Right atrium auricular region (tissue), 2 donors: ENCODE measurements around the gene HOXB5. TPM values are rescaled to one million over a fixed set of nuclear protein-coding genes. Genes with fewer than 3 reads are reported as not detected.

Source experiments
- DNase-seq: peaks from one replicate; pipeline ENCODE4 v3.0.0-alpha.2; 2019; ENCODE audit warnings: low spot score
- H3K27ac ChIP-seq, 2 donors: fragments of 200-600 bp; sonication (generic); 1 replicate in 1 of 2; 2 replicates in 1 of 2; pipeline ENCODE4 v1.5.1; 2016 to 2019
- H3K27me3 ChIP-seq, 2 donors: fragments of 200-600 bp; sonication (generic); one replicate each; pipeline versions ENCODE4 v1.5.1 to v1.6.0; 2017 to 2019
- H3K36me3 ChIP-seq: fragments of 200-600 bp; sonication (generic); one replicate; pipeline ENCODE4 v1.5.1; 2016
- H3K4me1 ChIP-seq, 2 donors: fragments of 200-600 bp; sonication (generic); one replicate each; pipeline versions ENCODE4 v1.5.1 to v1.6.0; 2017 to 2019
- H3K4me3 ChIP-seq, 2 donors: fragments of 200-600 bp; sonication (generic); 1 replicate in 1 of 2; 2 replicates in 1 of 2; pipeline ENCODE4 v1.5.1; 2017 to 2019; ENCODE audit warnings: mild to moderate bottlenecking in 1 of 2, moderate library complexity in 1 of 2
- H3K9me3 ChIP-seq, 2 donors: fragments of 200-600 bp; sonication (generic); one replicate each; pipeline ENCODE4 v1.5.1; 2019
- total RNA-seq, 2 donors: library from RNA; depleted of rRNA; stranded (reverse); fragments of >200 nt; gene quantifications; one replicate each; pipeline ENCODE4 v1.1.0, GENCODE V29; 2016
- TF ChIP-seq, protein P1 (sequence below), 2 donors: fragments of 200-600 bp; sonication (generic); IDR thresholded peaks; one replicate each; pipeline ENCODE4 v1.5.1; 2019; ENCODE audit warnings: antibody characterized with exemption in 2 of 2

Gene HOXB5
- total RNA-seq, 2 donors from 2014 or later = not detected

DNA sequence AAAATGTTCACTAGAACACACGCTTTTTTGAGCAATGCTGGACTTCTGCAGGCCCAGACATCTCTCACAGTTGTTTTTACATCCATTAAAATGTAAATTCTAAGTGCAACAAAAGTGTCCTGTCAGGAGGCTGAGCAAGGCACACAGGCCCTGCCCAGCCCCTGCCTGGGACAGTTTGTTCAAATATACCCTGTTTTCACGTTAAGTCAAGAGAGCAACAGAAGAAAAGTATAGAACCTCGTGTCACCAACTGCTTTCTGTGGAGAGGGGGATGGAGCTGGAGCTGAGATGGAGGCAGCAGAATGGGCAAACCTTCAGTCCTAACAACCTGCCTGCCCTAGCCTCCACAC, 44.3 kb downstream of the HOXB5 start:
- Histone ChIP-seq H3K4me3 (no peak overlapping the region), H3K36me3 (no peaks in the 10 kb centered on the region), H3K4me1 (peaks cover 0 to 14% of the 10 kb centered on the region in 2 donors), H3K27ac (no peak overlapping the region), H3K9me3 (no peaks in the 10 kb centered on the region), H3K27me3 (peaks cover 4 to 8% of the 10 kb centered on the region in 2 donors)
- TF ChIP-seq, protein P1, sequence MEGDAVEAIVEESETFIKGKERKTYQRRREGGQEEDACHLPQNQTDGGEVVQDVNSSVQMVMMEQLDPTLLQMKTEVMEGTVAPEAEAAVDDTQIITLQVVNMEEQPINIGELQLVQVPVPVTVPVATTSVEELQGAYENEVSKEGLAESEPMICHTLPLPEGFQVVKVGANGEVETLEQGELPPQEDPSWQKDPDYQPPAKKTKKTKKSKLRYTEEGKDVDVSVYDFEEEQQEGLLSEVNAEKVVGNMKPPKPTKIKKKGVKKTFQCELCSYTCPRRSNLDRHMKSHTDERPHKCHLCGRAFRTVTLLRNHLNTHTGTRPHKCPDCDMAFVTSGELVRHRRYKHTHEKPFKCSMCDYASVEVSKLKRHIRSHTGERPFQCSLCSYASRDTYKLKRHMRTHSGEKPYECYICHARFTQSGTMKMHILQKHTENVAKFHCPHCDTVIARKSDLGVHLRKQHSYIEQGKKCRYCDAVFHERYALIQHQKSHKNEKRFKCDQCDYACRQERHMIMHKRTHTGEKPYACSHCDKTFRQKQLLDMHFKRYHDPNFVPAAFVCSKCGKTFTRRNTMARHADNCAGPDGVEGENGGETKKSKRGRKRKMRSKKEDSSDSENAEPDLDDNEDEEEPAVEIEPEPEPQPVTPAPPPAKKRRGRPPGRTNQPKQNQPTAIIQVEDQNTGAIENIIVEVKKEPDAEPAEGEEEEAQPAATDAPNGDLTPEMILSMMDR (IDR thresholded peaks at IDR 0.05) = no peak
- DNase-seq = no peak

GRCh38 chr17:48548523-48549280, 44.9 kb downstream of the HOXB5 start:
- H3K36me3 ChIP-seq = no peaks in the 10 kb centered on the region
- DNase-seq = no peak
- H3K4me1 ChIP-seq = peaks cover 0 to 12% of the 10 kb centered on the region in 2 donors
- peaks cover 4 to 6% of the 10 kb centered on the region in 2 donors for H3K27me3 ChIP-seq
- H3K4me3 ChIP-seq = peak overlapping the region in 1 of 2 donors; percentile 30
- no peaks in the 10 kb centered on the region for H3K9me3 ChIP-seq
- TF ChIP-seq, protein P1 (IDR thresholded peaks at IDR 0.05) = no peak
- peak overlapping the region in 1 of 2 donors; percentile 90 for H3K27ac ChIP-seq

- peaks cover 0 to 19% of the 10 kb centered on the region in 2 donors for H3K4me1 ChIP-seq
- H3K4me3 ChIP-seq = peak overlapping the region in 1 of 2 donors; percentile 30
- H3K27ac ChIP-seq = peak overlapping the region; percentile 83 to 90
- H3K36me3 ChIP-seq = no peaks in the 10 kb centered on the region
- DNase-seq = peak; percentile 73
- no peaks in the 10 kb centered on the region for H3K9me3 ChIP-seq
- peaks cover 4 to 9% of the 10 kb centered on the region in 2 donors for H3K27me3 ChIP-seq
- TF ChIP-seq, protein P1 (IDR thresholded peaks at IDR 0.05) = no peak
Observed at GRCh38 chr17:48547808-48548522, 45.6 kb downstream of the HOXB5 start.

DNA sequence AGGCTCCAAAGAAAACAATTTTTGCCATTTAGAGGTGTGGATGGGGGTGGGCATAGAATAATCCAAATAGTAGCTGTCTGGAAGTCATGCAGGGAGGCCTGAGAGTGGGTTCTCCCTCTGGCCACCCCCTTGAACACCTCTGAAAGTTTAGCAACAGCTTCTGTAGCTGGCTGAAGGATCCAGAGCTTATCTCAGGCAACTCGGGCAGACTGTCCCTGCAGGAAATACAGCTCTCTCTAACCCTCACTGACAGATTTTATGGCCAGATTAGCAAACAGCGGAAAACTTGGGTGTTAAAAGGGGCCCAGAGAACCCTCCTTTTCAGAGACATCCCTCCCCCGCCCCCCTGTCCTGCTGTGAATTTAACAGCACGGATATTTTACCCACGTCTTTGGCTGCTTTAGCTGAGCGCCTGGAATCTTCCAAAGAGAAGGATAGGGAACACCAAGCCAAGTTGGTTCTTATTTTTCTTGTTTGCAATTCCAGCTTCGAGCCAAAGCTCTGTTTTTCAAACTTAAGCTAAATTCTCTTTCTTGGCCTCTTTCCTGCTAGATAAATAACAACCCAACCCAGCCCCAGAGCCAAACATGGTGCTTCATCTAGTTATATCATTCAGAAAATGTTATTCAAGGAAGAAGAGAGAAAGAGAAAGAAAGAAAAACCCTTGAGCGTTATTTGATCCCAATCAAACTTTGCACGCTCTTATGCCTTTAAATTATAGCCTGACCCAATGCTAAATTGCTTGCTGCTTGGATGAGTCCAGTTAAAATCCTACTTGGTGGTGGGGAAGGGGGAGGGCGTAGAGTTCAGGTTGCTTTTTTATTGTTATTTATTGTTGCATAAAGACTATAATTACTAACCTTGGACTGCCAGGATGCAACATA, 46.4 kb downstream of the HOXB5 start:
- peaks cover 4 to 10% of the 10 kb centered on the region in 2 donors for H3K27me3 ChIP-seq
- TF ChIP-seq, protein P1 (IDR thresholded peaks at IDR 0.05) = no peak

GRCh38 chr17:48546137-48546923, 47.2 kb downstream of the HOXB5 start:
- peak overlapping the region in 1 of 2 donors; percentile 30 for H3K4me3 ChIP-seq
- peaks cover 6 to 10% of the 10 kb centered on the region in 2 donors for H3K27me3 ChIP-seq

More for the DNA sequence above, 46.4 kb downstream of the HOXB5 start:
- peak overlapping the region in 1 of 2 donors; percentile 30 for H3K4me3 ChIP-seq
- H3K9me3 ChIP-seq = no peaks in the 10 kb centered on the region
- no peaks in the 10 kb centered on the region for H3K36me3 ChIP-seq
- H3K27ac ChIP-seq = peak overlapping the region; percentile 83 to 90
- peaks cover 0 to 23% of the 10 kb centered on the region in 2 donors for H3K4me1 ChIP-seq
- DNase-seq = no peak

More at GRCh38 chr17:48546137-48546923, 47.2 kb downstream of the HOXB5 start:
- Histone ChIP-seq H3K4me1 (peaks cover 0 to 25% of the 10 kb centered on the region in 2 donors), H3K9me3 (no peaks in the 10 kb centered on the region), H3K36me3 (no peaks in the 10 kb centered on the region), H3K27ac (peak overlapping the region; percentile 83 to 90)
- DNase-seq = no peak
- TF ChIP-seq, protein P1 (IDR thresholded peaks at IDR 0.05) = no peak
